Endothelial cell of umbilical vein (primary cell): ENCODE measurements around the gene DGKA. TPM values are rescaled to one million over a fixed set of nuclear protein-coding genes. Genes with fewer than 3 reads are reported as not detected.

Experiments used
- BruUV-seq: library from RNA; stranded (reverse); fragments of 400-500 nt; replicated peaks from 2 replicates; lab custom pipeline; 2021; lab: Mats Ljungman, UMichigan
- CTCF ChIA-PET: fragments of 300-600, 350-600 bp; sonication (Branson Sonifier 250); formaldehyde crosslinking; loops from one replicate; lab custom pipeline; 2021; ENCODE audit warnings: antibody characterized with exemption, inconsistent platforms; lab: Charles Lee
- POLR2A ChIA-PET: fragments of 300-600, 350-600 bp; sonication (Branson Sonifier 250); formaldehyde crosslinking; loops from one replicate; lab custom pipeline; 2021; ENCODE audit warnings: antibody characterized with exemption, inconsistent platforms; lab: Charles Lee
- DNase-seq: peaks from one replicate; pipeline ENCODE4 v3.0.0-alpha.2; 2011; ENCODE audit warnings: low read depth, low spot score
- FAIRE-seq: peaks from 2 replicates; lab custom pipeline; 2011; peaks lifted over from hg19 to GRCh38; lab: Jason Lieb, UNC
- H2AFZ ChIP-seq: 2 replicates; pipeline ENCODE4 v1.6.0; 2012; ENCODE audit warnings: low read depth, low read length, control low read depth, inconsistent platforms
- H3K27ac ChIP-seq: 2 replicates; pipeline ENCODE4 v1.5.1; 2011; ENCODE audit warnings: low read depth, mild to moderate bottlenecking, control low read depth, low read length, moderate library complexity; ENCODE audit not compliant: insufficient read depth
- H3K27me3 ChIP-seq, 2 experiments: 2 replicates each; pipeline versions ENCODE4 v1.6.0 to v1.6.1; 2011; ENCODE audit warnings: low read length in 2 of 2, mixed read lengths in 1 of 2; ENCODE audit not compliant: control insufficient read depth in 2 of 2, insufficient read depth in 2 of 2
- H3K36me3 ChIP-seq, 2 experiments: 2 replicates in 1 of 2; 3 replicates in 1 of 2; pipeline ENCODE4 v1.5.1; 2011; ENCODE audit warnings: low read length in 2 of 2, mild to moderate bottlenecking in 1 of 2, moderate library complexity in 1 of 2; ENCODE audit not compliant: control insufficient read depth in 2 of 2, insufficient read depth in 2 of 2; ENCODE audit errors: extremely low read depth in 1 of 2
- H3K4me1 ChIP-seq: 3 replicates; pipeline ENCODE4 v1.5.1; 2011; ENCODE audit warnings: mild to moderate bottlenecking, low read length; ENCODE audit not compliant: control insufficient read depth, insufficient read depth; ENCODE audit errors: extremely low read depth
- H3K4me2 ChIP-seq: 2 replicates; pipeline ENCODE4 v1.6.1; 2011; ENCODE audit warnings: low read length, control low read depth, mixed read lengths; ENCODE audit not compliant: insufficient read depth
- H3K4me3 ChIP-seq, 3 experiments: fragments of 200-600 bp in 1 of 3; sonication (generic), shearing (Covaris generic) in 1 of 3; replicated peaks in 1 of 3; 2 replicates each; pipeline ENCODE4 v1.5.1; 2011 to 2016; ENCODE audit warnings: control low read depth in 3 of 3, low read length in 3 of 3, mild to moderate bottlenecking in 2 of 3, inconsistent platforms in 1 of 3, low read depth in 1 of 3, moderate library complexity in 1 of 3; ENCODE audit not compliant: insufficient read depth in 1 of 3
- H3K79me2 ChIP-seq: 2 replicates; pipeline ENCODE4 v1.6.0; 2012; ENCODE audit warnings: low read length, inconsistent platforms; ENCODE audit not compliant: control insufficient read depth, insufficient read depth
- H3K9ac ChIP-seq: replicated peaks from 2 replicates; pipeline ENCODE3; 2011; ENCODE audit warnings: low read length, control low read depth; ENCODE audit not compliant: insufficient read depth; ENCODE audit errors: extremely low read depth
- H3K9me1 ChIP-seq: replicated peaks from 3 replicates; pipeline ENCODE4 v1.6.0; 2011; ENCODE audit warnings: mild to moderate bottlenecking, low read length; ENCODE audit not compliant: control insufficient read depth, insufficient read depth; ENCODE audit errors: extremely low read depth
- H3K9me3 ChIP-seq: replicated peaks from 2 replicates; pipeline ENCODE4 v1.5.1; 2012; ENCODE audit warnings: low read length, inconsistent platforms; ENCODE audit not compliant: control insufficient read depth, insufficient read depth
- H4K20me1 ChIP-seq: replicated peaks from 2 replicates; pipeline ENCODE3; 2011; ENCODE audit warnings: mild to moderate bottlenecking, low read length; ENCODE audit not compliant: control insufficient read depth, insufficient read depth; ENCODE audit errors: extremely low read depth
- CTCF ChIP-seq, 2 donors: IDR thresholded peaks; 1 replicate in 1 of 2; 2 replicates in 1 of 2; pipeline ENCODE4 v1.5.1; 2011; ENCODE audit warnings: low read length in 2 of 2, mild to moderate bottlenecking in 2 of 2, moderate library complexity in 2 of 2, control low read depth in 1 of 2, inconsistent platforms in 1 of 2, low read depth in 1 of 2; ENCODE audit not compliant: insufficient read depth in 1 of 2; ENCODE audit errors: extremely low read depth in 1 of 2
- EZH2 ChIP-seq: IDR thresholded peaks from 2 replicates; pipeline ENCODE4 v1.6.1; 2012; ENCODE audit warnings: borderline replicate concordance, low read depth, mild to moderate bottlenecking, moderate library complexity, low read length, inconsistent platforms; ENCODE audit not compliant: severe bottlenecking
- GATA2 ChIP-seq: IDR thresholded peaks from 2 replicates; pipeline ENCODE4 v1.7.0; 2011; ENCODE audit warnings: low read depth, mild to moderate bottlenecking, moderate library complexity, mixed read lengths, low read length; ENCODE audit not compliant: insufficient read length, insufficient read depth
- JUN ChIP-seq: IDR thresholded peaks from 2 replicates; pipeline ENCODE4 v1.6.1; 2011; ENCODE audit warnings: borderline replicate concordance, low read depth; ENCODE audit not compliant: insufficient read length, insufficient read depth
- MAX ChIP-seq: IDR thresholded peaks from 2 replicates; pipeline ENCODE4 v1.6.1; 2011; ENCODE audit not compliant: insufficient read depth, insufficient read length
- MYC ChIP-seq: IDR thresholded peaks from one replicate; pipeline ENCODE4 v1.6.1; 2011; ENCODE audit warnings: mild to moderate bottlenecking, low read depth, low read length
- POLR2A ChIP-seq: IDR thresholded peaks from 2 replicates; pipeline ENCODE4 v1.6.1; 2012; ENCODE audit warnings: low read depth, mild to moderate bottlenecking, control low read depth, low read length
- dilution Hi-C: fragments of 300-500 bp; cut with MboI; formaldehyde crosslinking; loops from one replicate; pipeline ENCODE4 v1.15.0; 2019; ENCODE audit warnings: low sequenced_read_pairs; ENCODE audit not compliant: extremely low pct_ligation_motif_present
- intact Hi-C: fragments of 100-400 bp; cut with micrococcal nuclease; formaldehyde crosslinking; loops from one replicate; pipeline ENCODE4 v1.10.0; 2022
- polyA plus RNA-seq, 4 experiments: library from polyadenylated mRNA; depleted of rRNA in 3 of 4; stranded (reverse) in 3 of 4; unstranded in 1 of 4; fragments of >200 nt; gene quantifications; 2 replicates each; pipeline versions ENCODE4 v1.2.1 to v1.2.3, GENCODE V29; 2011 to 2012; ENCODE audit warnings: missing spikeins in 1 of 4
- total RNA-seq: library from RNA; stranded (reverse); gene quantifications from 2 replicates; pipeline ENCODE4 v1.2.3, GENCODE V29; 2021

DGKA gene
- total and polyA plus RNA-seq, 2 donors (not counting 3 experiments of a cell fraction or from before 2014, with no cell fraction given), result 49.8 to 53.2 TPM

DNA sequence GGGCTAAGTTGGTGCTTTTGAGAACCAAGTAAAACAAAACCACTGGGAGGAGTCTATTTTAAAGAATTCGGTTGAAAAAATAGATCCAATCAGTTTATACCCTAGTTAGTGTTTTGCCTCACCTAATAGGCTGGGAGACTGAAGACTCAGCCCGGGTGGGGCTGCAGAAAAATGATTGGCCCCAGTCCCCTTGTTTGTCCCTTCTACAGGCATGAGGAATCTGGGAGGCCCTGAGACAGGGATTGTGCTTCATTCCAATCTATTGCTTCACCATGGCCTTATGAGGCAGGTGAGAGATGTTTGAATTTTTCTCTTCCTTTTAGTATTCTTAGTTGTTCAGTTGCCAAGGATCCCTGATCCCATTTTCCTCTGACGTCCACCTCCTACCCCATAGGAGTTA lies 41.1 kb downstream of the DGKA start:
- DNase-seq (no peak), FAIRE-seq (no peak)
- BruUV-seq, result no TSS peak
- Histone ChIP-seq H3K27me3 (no peaks in the 10 kb centered on the region), H2AFZ (no peak overlapping the region), H3K27ac (peak overlapping the region; percentile 78), H3K79me2 (peaks cover 38% of the 10 kb centered on the region), H3K9ac (no peak overlapping the region), H3K36me3 (peaks cover 1 to 3% of the 10 kb centered on the region in 2 experiments), H3K9me1 (no peaks in the 10 kb centered on the region), H3K4me2 (no peak overlapping the region), H3K9me3 (no peaks in the 10 kb centered on the region), H4K20me1 (no peaks in the 10 kb centered on the region), H3K4me1 (peaks cover 26% of the 10 kb centered on the region), H3K4me3 (no peak overlapping the region)
- no peak for TF ChIP-seq GATA2
- TF ChIP-seq MYC, result no peak
- no peak for TF ChIP-seq MAX
- dilution Hi-C loops, result no loop called here
- intact Hi-C loops, result loop anchor here (2.0 kb wide), 1 partner anchor 39 kb away; no protein-coding TSS in a partner anchor
- ChIA-PET POLR2A (no interaction called here), CTCF (interaction anchor here (2.1 kb wide), 1 partner anchor 14 kb away, joined by 11 read pairs; no protein-coding TSS in a partner anchor)

GRCh38 chr12:55972456-55972855 lies 41.5 kb downstream of the DGKA start:
- POLR2A ChIA-PET, result no interaction called here
- Histone ChIP-seq H4K20me1 (no peaks in the 10 kb centered on the region), H3K36me3 (peaks cover 1 to 3% of the 10 kb centered on the region in 2 experiments), H3K79me2 (peaks cover 38% of the 10 kb centered on the region), H3K9me1 (no peaks in the 10 kb centered on the region), H2AFZ (no peak overlapping the region), H3K9ac (peak overlapping the region; percentile 72), H3K4me2 (peak overlapping the region; percentile 81), H3K27me3 (no peaks in the 10 kb centered on the region), H3K4me3 (peak overlapping the region in 2 of 3 experiments; percentile 46 to 79), H3K4me1 (peaks cover 27% of the 10 kb centered on the region), H3K9me3 (no peaks in the 10 kb centered on the region), H3K27ac (peak overlapping the region; percentile 78)
- TF ChIP-seq MAX (no peak), JUN (no peak), EZH2 (no peak), POLR2A (no peak), CTCF (IDR thresholded peaks at IDR 0.05; ENCODE audit: extremely low read depth in 1 of 2, insufficient read depth in 1 of 2, low read depth in 1 of 2, low read length in 2 of 2) (no peak)
- intact Hi-C loops, result loop anchor here (2.0 kb wide), 1 partner anchor 40 kb away; no protein-coding TSS in a partner anchor
- BruUV-seq, result no TSS peak
- FAIRE-seq, result no peak
- CTCF ChIA-PET, result interaction anchor here (0.6 to 2.1 kb wide), 3 partner anchors 15 to 101 kb away, joined by 3 to 11 read pairs (median 5); no protein-coding TSS in a partner anchor
- DNase-seq, result no peak
- dilution Hi-C loops, result no loop called here
